ENCODE measurements around the gene LAT.
"Not testable (repeated sequence)": the region's sequence is repeated elsewhere in the genome, so short reads cannot be mapped to it uniquely, and the experiment has no call there.

The LAT gene
- total RNA-seq: 7.9 to 9.3 (median 8.1) reads per million in 3 donors

- H3K9me3 ChIP-seq (ENCODE audit: control insufficient read depth, low read length): no peaks in the 10 kb centered on the region
- peak; percentile 66 to 74 (median 71) for DNase-seq
- H3K36me3 ChIP-seq (ENCODE audit: control insufficient read depth, insufficient read depth, low read length): peaks cover 36% of the 10 kb centered on the region
- peak within 1 kb of the TSS; percentile 90 for H3K27ac ChIP-seq (ENCODE audit: insufficient read depth, low read length, poor library complexity, severe bottlenecking)
- H3K4me3 ChIP-seq (ENCODE audit: insufficient read depth, low read depth, low read length, poor library complexity, severe bottlenecking): peak within 1 kb of the TSS; percentile 95
- peaks cover 36% of the 10 kb centered on the region for H3K4me1 ChIP-seq (ENCODE audit: control insufficient read depth, insufficient read depth, low read length, poor library complexity, severe bottlenecking)
- H3K27me3 ChIP-seq (replicated peaks; ENCODE audit: control insufficient read depth, insufficient read depth, low read length, poor library complexity, severe bottlenecking): no peaks in the 10 kb centered on the region
Observed at GRCh38 chr16:28984619-28985135, at the start of gene LAT. LAT (plus strand) TSS chr16:28985052; CDS start chr16:28985418, 366 bp downstream.

- Histone ChIP-seq H3K4me1 (ENCODE audit: control insufficient read depth, insufficient read depth, low read length, poor library complexity, severe bottlenecking) (peaks cover 12% of the 10 kb centered on the region), H3K36me3 (ENCODE audit: control insufficient read depth, insufficient read depth, low read length) (no peaks in the 10 kb centered on the region), H3K27me3 (replicated peaks; ENCODE audit: control insufficient read depth, insufficient read depth, low read length, poor library complexity, severe bottlenecking) (no peaks in the 10 kb centered on the region), H3K9me3 (ENCODE audit: control insufficient read depth, low read length) (no peaks in the 10 kb centered on the region), H3K27ac (ENCODE audit: insufficient read depth, low read length, poor library complexity, severe bottlenecking) (no peak overlapping the region), H3K4me3 (ENCODE audit: insufficient read depth, low read depth, low read length, poor library complexity, severe bottlenecking) (no peak overlapping the region)
- DNase-seq: no peak
Observed at GRCh38 chr16:28935346-28935745, 49.5 kb upstream of the LAT start.

- Histone ChIP-seq H3K27me3 (replicated peaks; ENCODE audit: control insufficient read depth, insufficient read depth, low read length, poor library complexity, severe bottlenecking) (no peaks in the 10 kb centered on the region), H3K4me3 (ENCODE audit: insufficient read depth, low read depth, low read length, poor library complexity, severe bottlenecking) (no peak overlapping the region), H3K36me3 (ENCODE audit: control insufficient read depth, insufficient read depth, low read length) (no peaks in the 10 kb centered on the region)
Observed at GRCh38 chr16:28935924-28936783, 48.7 kb upstream of the LAT start.

GRCh38 chr16:28936784-28937155 is 48.1 kb upstream of the LAT start:
- Histone ChIP-seq H3K4me1 (ENCODE audit: control insufficient read depth, insufficient read depth, low read length, poor library complexity, severe bottlenecking) (peaks cover 12% of the 10 kb centered on the region), H3K27me3 (replicated peaks; ENCODE audit: control insufficient read depth, insufficient read depth, low read length, poor library complexity, severe bottlenecking) (no peaks in the 10 kb centered on the region), H3K27ac (ENCODE audit: insufficient read depth, low read length, poor library complexity, severe bottlenecking) (no peak overlapping the region), H3K4me3 (ENCODE audit: insufficient read depth, low read depth, low read length, poor library complexity, severe bottlenecking) (no peak overlapping the region), H3K9me3 (ENCODE audit: control insufficient read depth, low read length) (no peaks in the 10 kb centered on the region), H3K36me3 (ENCODE audit: control insufficient read depth, insufficient read depth, low read length) (no peaks in the 10 kb centered on the region)
- no peak for DNase-seq

More at GRCh38 chr16:28935924-28936783, 48.7 kb upstream of the LAT start:
- DNase-seq: peak; percentile 71 to 77 (median 74)
- Histone ChIP-seq H3K27ac (ENCODE audit: insufficient read depth, low read length, poor library complexity, severe bottlenecking) (no peak overlapping the region), H3K9me3 (ENCODE audit: control insufficient read depth, low read length) (no peaks in the 10 kb centered on the region), H3K4me1 (ENCODE audit: control insufficient read depth, insufficient read depth, low read length, poor library complexity, severe bottlenecking) (peaks cover 12% of the 10 kb centered on the region)

- Histone ChIP-seq H3K4me3 (ENCODE audit: insufficient read depth, low read depth, low read length, poor library complexity, severe bottlenecking) (no peak overlapping the region), H3K9me3 (ENCODE audit: control insufficient read depth, low read length) (no peaks in the 10 kb centered on the region), H3K27ac (ENCODE audit: insufficient read depth, low read length, poor library complexity, severe bottlenecking) (no peak overlapping the region), H3K4me1 (ENCODE audit: control insufficient read depth, insufficient read depth, low read length, poor library complexity, severe bottlenecking) (peaks cover 12% of the 10 kb centered on the region), H3K36me3 (ENCODE audit: control insufficient read depth, insufficient read depth, low read length) (no peaks in the 10 kb centered on the region), H3K27me3 (replicated peaks; ENCODE audit: control insufficient read depth, insufficient read depth, low read length, poor library complexity, severe bottlenecking) (no peaks in the 10 kb centered on the region)
- DNase-seq: no peak
Observed at GRCh38 chr16:28937222-28937876, 47.5 kb upstream of the LAT start.

- H3K36me3 ChIP-seq (ENCODE audit: control insufficient read depth, insufficient read depth, low read length): no peaks in the 10 kb centered on the region
- DNase-seq: no peak
Observed at GRCh38 chr16:28938721-28939120, 46.1 kb upstream of the LAT start.

GRCh38 chr16:28939825-28940224 is 45.0 kb upstream of the LAT start:
- not testable (repeated sequence) for H3K27me3 ChIP-seq (replicated peaks; ENCODE audit: control insufficient read depth, insufficient read depth, low read length, poor library complexity, severe bottlenecking); H3K9me3 ChIP-seq (ENCODE audit: control insufficient read depth, low read length); DNase-seq; H3K36me3 ChIP-seq (ENCODE audit: control insufficient read depth, insufficient read depth, low read length); H3K27ac ChIP-seq (ENCODE audit: insufficient read depth, low read length, poor library complexity, severe bottlenecking); H3K4me3 ChIP-seq (ENCODE audit: insufficient read depth, low read depth, low read length, poor library complexity, severe bottlenecking)
- peaks cover 12% of the 10 kb centered on the region for H3K4me1 ChIP-seq (ENCODE audit: control insufficient read depth, insufficient read depth, low read length, poor library complexity, severe bottlenecking)

More at GRCh38 chr16:28938721-28939120, 46.1 kb upstream of the LAT start:
- Histone ChIP-seq H3K4me3 (ENCODE audit: insufficient read depth, low read depth, low read length, poor library complexity, severe bottlenecking) (no peak overlapping the region), H3K27me3 (replicated peaks; ENCODE audit: control insufficient read depth, insufficient read depth, low read length, poor library complexity, severe bottlenecking) (no peaks in the 10 kb centered on the region), H3K27ac (ENCODE audit: insufficient read depth, low read length, poor library complexity, severe bottlenecking) (no peak overlapping the region), H3K9me3 (ENCODE audit: control insufficient read depth, low read length) (no peaks in the 10 kb centered on the region), H3K4me1 (ENCODE audit: control insufficient read depth, insufficient read depth, low read length, poor library complexity, severe bottlenecking) (peaks cover 12% of the 10 kb centered on the region)

GRCh38 chr16:28943281-28943680 is 41.6 kb upstream of the LAT start:
- H3K36me3 ChIP-seq (ENCODE audit: control insufficient read depth, insufficient read depth, low read length): no peaks in the 10 kb centered on the region
- H3K4me3 ChIP-seq (ENCODE audit: insufficient read depth, low read depth, low read length, poor library complexity, severe bottlenecking): no peak overlapping the region
- H3K4me1 ChIP-seq (ENCODE audit: control insufficient read depth, insufficient read depth, low read length, poor library complexity, severe bottlenecking): peaks cover 8% of the 10 kb centered on the region
- H3K27ac ChIP-seq (ENCODE audit: insufficient read depth, low read length, poor library complexity, severe bottlenecking): no peak overlapping the region
- H3K27me3 ChIP-seq (replicated peaks; ENCODE audit: control insufficient read depth, insufficient read depth, low read length, poor library complexity, severe bottlenecking): no peaks in the 10 kb centered on the region
- no peaks in the 10 kb centered on the region for H3K9me3 ChIP-seq (ENCODE audit: control insufficient read depth, low read length)
- DNase-seq: no peak

GRCh38 chr16:28946681-28947080 is 38.2 kb upstream of the LAT start:
- H3K4me3 ChIP-seq (ENCODE audit: insufficient read depth, low read depth, low read length, poor library complexity, severe bottlenecking): no peak overlapping the region
- H3K27ac ChIP-seq (ENCODE audit: insufficient read depth, low read length, poor library complexity, severe bottlenecking): no peak overlapping the region
- no peaks in the 10 kb centered on the region for H3K27me3 ChIP-seq (replicated peaks; ENCODE audit: control insufficient read depth, insufficient read depth, low read length, poor library complexity, severe bottlenecking)
- DNase-seq: no peak
- H3K9me3 ChIP-seq (ENCODE audit: control insufficient read depth, low read length): no peaks in the 10 kb centered on the region
- H3K4me1 ChIP-seq (ENCODE audit: control insufficient read depth, insufficient read depth, low read length, poor library complexity, severe bottlenecking): peaks cover 15% of the 10 kb centered on the region
- no peaks in the 10 kb centered on the region for H3K36me3 ChIP-seq (ENCODE audit: control insufficient read depth, insufficient read depth, low read length)

Measured in effector memory CD4-positive, alpha-beta T cell (primary cell).